A549 (cell line): ENCODE results near the gene ERMARD. TPM values are rescaled to one million over a fixed set of nuclear protein-coding genes. Genes with fewer than 3 reads are reported as not detected.

Experiments
- ATAC-seq, 2 experiments: fragments of 200-7000 bp in 1 of 2; fragments of >200 bp in 1 of 2; cut with Nextera tagmentation in 1 of 2; cut with Tn5 transposase in 1 of 2; 3 replicates each; pipeline versions ENCODE4 v1.8.0 to v1.9.1; 2018 to 2020; ENCODE audit warnings: mild to moderate bottlenecking in 1 of 2, moderate library complexity in 1 of 2
- CTCF ChIA-PET: fragments of 300-600 bp; sonication (Branson Sonifier 250); formaldehyde crosslinking; extraction: SDS; loops from one replicate; lab custom pipeline; 2021; ENCODE audit warnings: antibody characterized with exemption, inconsistent platforms; lab: Yijun Ruan, JAX
- POLR2A ChIA-PET: fragments of 350-600 bp; formaldehyde crosslinking; extraction: SDS; loops from one replicate; lab custom pipeline; 2021; ENCODE audit warnings: antibody characterized with exemption, inconsistent platforms; lab: Yijun Ruan, JAX
- DNase-seq, 2 experiments: peaks; one replicate each; pipeline versions ENCODE4 v3.0.0 to v3.0.0-alpha.2; 2011 to 2016; ENCODE audit warnings: low read depth in 1 of 2, low spot score in 1 of 2
- FAIRE-seq: peaks from 2 replicates; lab custom pipeline; 2011; peaks lifted over from hg19 to GRCh38; lab: Jason Lieb, UNC
- H3K27ac ChIP-seq, 2 experiments: fragments of >200 bp; sonication (Bioruptor Twin); formaldehyde crosslinking; 3 replicates each; pipeline ENCODE4 v1.5.1; 2016 to 2017
- H3K4me1 ChIP-seq: fragments of >200 bp; sonication (Bioruptor Twin); formaldehyde crosslinking; 3 replicates; pipeline ENCODE4 v1.6.1; 2016
- H3K4me2 ChIP-seq: fragments of >200 bp; sonication (Bioruptor Twin); formaldehyde crosslinking; 3 replicates; pipeline ENCODE4 v1.6.1; 2016
- H3K4me3 ChIP-seq: fragments of >200 bp; sonication (Bioruptor Twin); formaldehyde crosslinking; 3 replicates; pipeline ENCODE4 v1.5.1; 2016
- H3K9me3 ChIP-seq: fragments of >200 bp; sonication (Bioruptor Twin); formaldehyde crosslinking; 3 replicates; pipeline ENCODE4 v1.6.1; 2016
- BHLHE40 ChIP-seq: IDR thresholded peaks from 2 replicates; pipeline ENCODE4 v1.6.1; 2012; ENCODE audit warnings: low read depth, low read length, inconsistent platforms
- CBX8 ChIP-seq: fragments of 200-600 bp; sonication (generic); IDR thresholded peaks from 2 replicates; pipeline ENCODE4 v1.6.1; 2016
- CEBPB ChIP-seq, 2 experiments: fragments of >200 bp in 1 of 2; sonication (Bioruptor Twin) in 1 of 2; formaldehyde crosslinking in 1 of 2; IDR thresholded peaks; 2 replicates each; pipeline ENCODE4 v1.6.1; 2012 to 2016
- CHD2 ChIP-seq: fragments of 150-350 bp; IDR thresholded peaks from 2 replicates; pipeline ENCODE4 v1.6.1; 2014; ENCODE audit warnings: low read length; ENCODE audit not compliant: partially characterized antibody
- FOSB ChIP-seq: fragments of 250-450 bp; sonication (Bioruptor Pico); IDR thresholded peaks from 2 replicates; pipeline ENCODE4 v1.5.0; 2020; ENCODE audit warnings: mild to moderate bottlenecking, moderate library complexity
- FOSL2 ChIP-seq, 2 experiments: fragments of 450-650 bp in 1 of 2; fragments of >200 bp in 1 of 2; sonication (Bioruptor Twin) in 1 of 2; formaldehyde crosslinking; IDR thresholded peaks; 2 replicates each; pipeline versions ENCODE4 v1.5.0 to v1.6.1; 2016 to 2020; ENCODE audit warnings: mild to moderate bottlenecking in 1 of 2, moderate library complexity in 1 of 2
- FOXS1 ChIP-seq: fragments of 250-450 bp; sonication (Bioruptor Pico); IDR thresholded peaks from 2 replicates; pipeline ENCODE4 v1.5.0; 2020; ENCODE audit warnings: mild to moderate bottlenecking, moderate library complexity
- GATA3 ChIP-seq: IDR thresholded peaks from 2 replicates; pipeline ENCODE4 v1.6.1; 2012; ENCODE audit warnings: borderline replicate concordance
- HEYL ChIP-seq: fragments of 250-450 bp; sonication (Bioruptor Pico); IDR thresholded peaks from 2 replicates; pipeline ENCODE4 v1.8.0; 2021; ENCODE audit warnings: mild to moderate bottlenecking, moderate library complexity
- HOXA7 ChIP-seq: fragments of 250-450 bp; sonication (Bioruptor Pico); IDR thresholded peaks from 2 replicates; pipeline ENCODE4 v1.5.0; 2020; ENCODE audit warnings: mild to moderate bottlenecking, moderate library complexity
- HOXB13 ChIP-seq: fragments of 250-450 bp; sonication (Bioruptor Pico); IDR thresholded peaks from 2 replicates; pipeline ENCODE4 v1.5.0; 2020; ENCODE audit warnings: low read depth, mild to moderate bottlenecking, moderate library complexity
- HOXB5 ChIP-seq: fragments of 250-450 bp; sonication (Bioruptor Pico); IDR thresholded peaks from 2 replicates; pipeline ENCODE4 v1.5.0; 2020; ENCODE audit warnings: mild to moderate bottlenecking, moderate library complexity
- JUN ChIP-seq, 2 experiments: fragments of >200 bp; sonication (Bioruptor Twin); formaldehyde crosslinking; IDR thresholded peaks; 2 replicates in 1 of 2; 3 replicates in 1 of 2; pipeline ENCODE4 v1.6.1; 2016 to 2017
- KDM5A ChIP-seq: fragments of 200-600 bp; sonication (generic); IDR thresholded peaks from 2 replicates; pipeline ENCODE4 v1.6.1; 2016; ENCODE audit warnings: antibody characterized with exemption, mild to moderate bottlenecking
- MAZ ChIP-seq: fragments of 150-350 bp; IDR thresholded peaks from 2 replicates; pipeline ENCODE4 v1.6.1; 2014; ENCODE audit warnings: antibody characterized with exemption, low read depth, low read length, borderline replicate concordance
- MYC ChIP-seq: IDR thresholded peaks from 2 replicates; pipeline ENCODE4 v1.6.1; 2012; ENCODE audit warnings: mild to moderate bottlenecking, inconsistent platforms, low read length, improper control_type of control experiment, borderline replicate concordance
- NFE2L2 ChIP-seq: fragments of 150-350 bp; conservative IDR thresholded peaks from 2 replicates; pipeline ENCODE4 v1.6.1; 2014; ENCODE audit warnings: low read length
- NPAS2 ChIP-seq: fragments of 250-450 bp; sonication (Bioruptor Pico); IDR thresholded peaks from 2 replicates; pipeline ENCODE4 v1.8.0; 2022; ENCODE audit warnings: mild to moderate bottlenecking, moderate library complexity, borderline replicate concordance
- RAD21 ChIP-seq, 2 experiments: fragments of >200 bp in 1 of 2; sonication (Bioruptor Twin) in 1 of 2; formaldehyde crosslinking in 1 of 2; IDR thresholded peaks in 1 of 2; conservative IDR thresholded peaks in 1 of 2; 2 replicates in 1 of 2; 3 replicates in 1 of 2; pipeline ENCODE4 v1.6.1; 2012 to 2018; ENCODE audit warnings: inconsistent platforms in 1 of 2
- RFX5 ChIP-seq: fragments of 450-650 bp; IDR thresholded peaks from 2 replicates; pipeline ENCODE4 v1.7.1; 2014; ENCODE audit warnings: antibody characterized with exemption, mild to moderate bottlenecking, moderate library complexity
- TFCP2L1 ChIP-seq: fragments of 250-450 bp; sonication (Bioruptor Pico); IDR thresholded peaks from 2 replicates; pipeline ENCODE4 v1.5.0; 2021; ENCODE audit warnings: mild to moderate bottlenecking
- TP53 ChIP-seq: fragments of 250-450 bp; sonication (Bioruptor Pico); IDR thresholded peaks from 2 replicates; pipeline ENCODE4 v1.5.0; 2021; ENCODE audit warnings: mild to moderate bottlenecking, moderate library complexity
- ZFP36 ChIP-seq: fragments of 450-650 bp; IDR thresholded peaks from 2 replicates; pipeline ENCODE4 v1.6.1; 2014; ENCODE audit warnings: borderline replicate concordance; ENCODE audit not compliant: partially characterized antibody
- ZSCAN20 ChIP-seq: fragments of 250-450 bp; sonication (Bioruptor Pico); IDR thresholded peaks from 2 replicates; pipeline ENCODE4 v1.8.0; 2022; ENCODE audit warnings: mild to moderate bottlenecking, moderate library complexity
- WGBS: methylation state at CpG from one replicate; pipeline ENCODE4 v1.1.6; 2017; ENCODE audit errors: missing lambda C conversion rate; 5-methylcytosine and 5-hydroxymethylcytosine counted together
- polyA plus RNA-seq, 4 experiments: library from polyadenylated mRNA; depleted of rRNA in 3 of 4; stranded (reverse); fragments of >200 nt; fragmentation: RNase III in 1 of 4; extraction: RNeasy Plus Mini Kit Qiagen cat#74134 plus additional on column Dnase treatment in 1 of 4; gene quantifications; 2 replicates in 3 of 4; 3 replicates in 1 of 4; pipeline ENCODE4 v1.2.3, GENCODE V29; 2011 to 2017
- TF ChIP-seq, protein P1 (sequence below): fragments of 150-350 bp; IDR thresholded peaks from 2 replicates; pipeline ENCODE4 v1.6.1; 2014; ENCODE audit warnings: low read depth, mild to moderate bottlenecking, low read length
- TF ChIP-seq, protein P2 (sequence below): fragments of 250-450 bp; sonication (Bioruptor Pico); IDR thresholded peaks from 2 replicates; pipeline ENCODE4 v1.5.0; 2021; ENCODE audit warnings: mild to moderate bottlenecking, moderate library complexity, borderline replicate concordance
- TF ChIP-seq, protein P3 (sequence below): fragments of >200 bp; sonication (Bioruptor Twin); formaldehyde crosslinking; IDR thresholded peaks from 3 replicates; pipeline ENCODE4 v1.6.1; 2016
- TF ChIP-seq, protein P4 (sequence below): fragments of 450-650 bp; IDR thresholded peaks from 2 replicates; pipeline ENCODE4 v1.6.1; 2014; ENCODE audit warnings: antibody characterized with exemption

Gene ERMARD
- polyA plus RNA-seq, 2 of the 4 experiments (the other 2 are of a cell fraction): 8.5 to 22.5 TPM

DNA sequence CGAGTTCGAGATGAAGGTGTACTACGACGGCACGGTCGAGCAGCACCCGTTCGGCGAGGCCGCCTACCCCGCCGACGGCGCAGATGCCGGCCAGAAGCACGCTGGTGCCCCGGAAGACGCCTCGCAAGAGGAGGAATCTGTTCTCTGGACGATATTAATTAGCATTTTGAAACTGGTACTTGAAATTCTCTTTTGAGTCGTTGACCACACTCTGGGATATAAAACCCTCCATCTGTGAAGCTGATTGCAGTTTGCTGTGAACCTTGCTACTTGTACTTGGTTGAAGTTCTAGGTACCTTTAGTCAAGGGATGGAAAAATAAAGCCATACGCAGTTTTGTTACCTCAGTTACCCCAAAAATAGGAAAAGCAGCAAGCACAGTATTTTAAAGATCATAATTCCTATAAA, 48.6 kb upstream of the ERMARD start:
- POLR2A ChIA-PET: interaction anchor here (0.5 to 2.1 kb wide), 7 partner anchors 9 to 746 kb away, joined by 3 to 13 read pairs (median 3); partner anchors contain the start of genes DYNLT2 and ERMARD
- ATAC-seq: no peak

DNA sequence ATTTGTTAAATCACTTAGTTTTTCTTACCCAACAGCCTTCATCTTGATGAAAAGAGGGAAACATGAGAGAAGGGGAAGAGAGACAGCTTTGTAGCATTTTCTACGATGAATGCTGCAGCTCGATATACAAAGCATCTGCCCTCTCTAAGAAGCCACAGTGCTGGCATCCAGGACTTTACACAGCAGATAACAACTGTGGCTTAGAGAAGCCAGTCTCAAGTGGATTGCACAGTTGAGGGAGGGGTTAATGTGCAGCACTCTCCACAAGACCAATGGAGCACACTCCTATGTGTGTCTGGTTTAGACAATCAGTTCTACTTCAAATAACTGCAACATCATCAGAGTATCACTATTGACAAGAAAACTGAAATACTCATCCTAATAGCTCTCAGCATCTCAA, 43.6 kb upstream of the ERMARD start:
- no peak for FAIRE-seq
- H3K4me3 ChIP-seq: no peak overlapping the region
- peaks cover 24% of the 10 kb centered on the region for H3K4me1 ChIP-seq
- no peak overlapping the region for H3K27ac ChIP-seq
- no peak for ATAC-seq
- 90% methylated on average over 2 of the region's 2 CpGs for WGBS
- H3K9me3 ChIP-seq: no peaks in the 10 kb centered on the region
- TF ChIP-seq MYC (no peak), HOXB13 (no peak), BHLHE40 (no peak), HOXB5 (no peak), KDM5A (no peak), RFX5 (no peak), CHD2 (no peak), TP53 (CRISPR knock-in tag) (no peak)
- TF ChIP-seq, protein P1, sequence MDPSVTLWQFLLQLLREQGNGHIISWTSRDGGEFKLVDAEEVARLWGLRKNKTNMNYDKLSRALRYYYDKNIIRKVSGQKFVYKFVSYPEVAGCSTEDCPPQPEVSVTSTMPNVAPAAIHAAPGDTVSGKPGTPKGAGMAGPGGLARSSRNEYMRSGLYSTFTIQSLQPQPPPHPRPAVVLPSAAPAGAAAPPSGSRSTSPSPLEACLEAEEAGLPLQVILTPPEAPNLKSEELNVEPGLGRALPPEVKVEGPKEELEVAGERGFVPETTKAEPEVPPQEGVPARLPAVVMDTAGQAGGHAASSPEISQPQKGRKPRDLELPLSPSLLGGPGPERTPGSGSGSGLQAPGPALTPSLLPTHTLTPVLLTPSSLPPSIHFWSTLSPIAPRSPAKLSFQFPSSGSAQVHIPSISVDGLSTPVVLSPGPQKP: no peak
- ChIA-PET POLR2A (no interaction called here), CTCF (interaction anchor here (1.3 kb wide), 1 partner anchor 10 kb away, joined by 3 read pairs; no protein-coding TSS in a partner anchor)
- DNase-seq: no peak
- no peak overlapping the region for H3K4me2 ChIP-seq

More for the DNA sequence above, 48.6 kb upstream of the ERMARD start:
- peak overlapping the region; percentile 90 to 100 for H3K27ac ChIP-seq
- no peaks in the 10 kb centered on the region for H3K9me3 ChIP-seq
- FAIRE-seq (no peak), DNase-seq (no peak)
- H3K4me2 ChIP-seq: peak overlapping the region; percentile 94
- CTCF ChIA-PET: interaction anchor here (0.8 to 1.4 kb wide), 2 partner anchors 8 to 25 kb away, joined by 3 read pairs; no protein-coding TSS in a partner anchor
- TF ChIP-seq ZSCAN20 (CRISPR knock-in tag): no peak
- TF ChIP-seq RFX5: no peak
- TF ChIP-seq HEYL (CRISPR knock-in tag): no peak
- TF ChIP-seq CBX8: no peak
- TF ChIP-seq GATA3: no peak
- no peak for TF ChIP-seq MAZ
- TF ChIP-seq CEBPB (IDR thresholded peaks at IDR 0.05): no peak
- TF ChIP-seq, protein P2, sequence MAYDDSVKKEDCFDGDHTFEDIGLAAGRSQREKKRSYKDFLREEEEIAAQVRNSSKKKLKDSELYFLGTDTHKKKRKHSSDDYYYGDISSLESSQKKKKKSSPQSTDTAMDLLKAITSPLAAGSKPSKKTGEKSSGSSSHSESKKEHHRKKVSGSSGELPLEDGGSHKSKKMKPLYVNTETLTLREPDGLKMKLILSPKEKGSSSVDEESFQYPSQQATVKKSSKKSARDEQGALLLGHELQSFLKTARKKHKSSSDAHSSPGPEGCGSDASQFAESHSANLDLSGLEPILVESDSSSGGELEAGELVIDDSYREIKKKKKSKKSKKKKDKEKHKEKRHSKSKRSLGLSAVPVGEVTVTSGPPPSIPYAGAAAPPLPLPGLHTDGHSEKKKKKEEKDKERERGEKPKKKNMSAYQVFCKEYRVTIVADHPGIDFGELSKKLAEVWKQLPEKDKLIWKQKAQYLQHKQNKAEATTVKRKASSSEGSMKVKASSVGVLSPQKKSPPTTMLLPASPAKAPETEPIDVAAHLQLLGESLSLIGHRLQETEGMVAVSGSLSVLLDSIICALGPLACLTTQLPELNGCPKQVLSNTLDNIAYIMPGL (CRISPR knock-in tag): no peak
- TF ChIP-seq RAD21 (conservative IDR thresholded peaks at IDR 0.05 in 1 of 2, IDR thresholded peaks at IDR 0.05 in 1 of 2): no peak
- no peak for TF ChIP-seq FOSB (CRISPR knock-in tag)
- TF ChIP-seq HOXA7 (CRISPR knock-in tag): no peak
- no peak for TF ChIP-seq NFE2L2
- no peak for TF ChIP-seq NPAS2 (CRISPR knock-in tag)
- H3K4me3 ChIP-seq: peak overlapping the region; percentile 67
- peaks cover 31% of the 10 kb centered on the region for H3K4me1 ChIP-seq
- WGBS: 17% methylated on average over 2 of the region's 22 CpGs

DNA sequence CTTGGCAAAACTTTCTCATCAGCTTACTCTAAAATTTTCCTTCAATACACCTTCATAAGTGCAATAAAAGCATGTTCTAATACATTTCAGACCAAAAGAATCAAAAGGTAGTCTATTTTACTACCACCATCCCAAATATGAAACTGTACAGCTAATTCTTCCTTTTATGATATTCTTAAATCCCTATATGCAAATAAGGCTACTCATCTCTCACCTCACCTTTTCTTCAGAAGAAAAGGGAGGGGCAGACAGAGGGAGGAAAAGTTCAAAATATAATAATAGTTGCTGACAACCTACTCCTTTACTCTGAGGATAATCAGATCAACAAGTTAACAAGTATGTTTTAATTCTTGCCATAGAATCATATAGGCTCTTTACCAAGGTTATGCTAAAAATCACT, 42.1 kb upstream of the ERMARD start:
- Histone ChIP-seq H3K4me2 (no peak overlapping the region), H3K27ac (no peak overlapping the region), H3K9me3 (no peaks in the 10 kb centered on the region), H3K4me3 (no peak overlapping the region), H3K4me1 (peaks cover 12% of the 10 kb centered on the region)
- ATAC-seq: no peak
- no peak for FAIRE-seq
- ChIA-PET POLR2A (no interaction called here), CTCF (no interaction called here)
- DNase-seq: no peak
- no peak for TF ChIP-seq JUN (IDR thresholded peaks at IDR 0.05)
- TF ChIP-seq, protein P3, sequence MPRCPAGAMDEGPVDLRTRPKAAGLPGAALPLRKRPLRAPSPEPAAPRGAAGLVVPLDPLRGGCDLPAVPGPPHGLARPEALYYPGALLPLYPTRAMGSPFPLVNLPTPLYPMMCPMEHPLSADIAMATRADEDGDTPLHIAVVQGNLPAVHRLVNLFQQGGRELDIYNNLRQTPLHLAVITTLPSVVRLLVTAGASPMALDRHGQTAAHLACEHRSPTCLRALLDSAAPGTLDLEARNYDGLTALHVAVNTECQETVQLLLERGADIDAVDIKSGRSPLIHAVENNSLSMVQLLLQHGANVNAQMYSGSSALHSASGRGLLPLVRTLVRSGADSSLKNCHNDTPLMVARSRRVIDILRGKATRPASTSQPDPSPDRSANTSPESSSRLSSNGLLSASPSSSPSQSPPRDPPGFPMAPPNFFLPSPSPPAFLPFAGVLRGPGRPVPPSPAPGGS: no peak
- TF ChIP-seq GATA3: no peak
- TF ChIP-seq, protein P4, sequence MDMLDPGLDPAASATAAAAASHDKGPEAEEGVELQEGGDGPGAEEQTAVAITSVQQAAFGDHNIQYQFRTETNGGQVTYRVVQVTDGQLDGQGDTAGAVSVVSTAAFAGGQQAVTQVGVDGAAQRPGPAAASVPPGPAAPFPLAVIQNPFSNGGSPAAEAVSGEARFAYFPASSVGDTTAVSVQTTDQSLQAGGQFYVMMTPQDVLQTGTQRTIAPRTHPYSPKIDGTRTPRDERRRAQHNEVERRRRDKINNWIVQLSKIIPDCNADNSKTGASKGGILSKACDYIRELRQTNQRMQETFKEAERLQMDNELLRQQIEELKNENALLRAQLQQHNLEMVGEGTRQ: no peak
- TF ChIP-seq FOSL2 (IDR thresholded peaks at IDR 0.05): no peak
- no peak for TF ChIP-seq FOSL2 (CRISPR knock-in tag; IDR thresholded peaks at IDR 0.05)
- TF ChIP-seq ZFP36: no peak
- no peak for TF ChIP-seq FOXS1 (CRISPR knock-in tag)
- TF ChIP-seq HOXA7 (CRISPR knock-in tag): no peak
- no peak for TF ChIP-seq HOXB5
- TF ChIP-seq NFE2L2: no peak
- TF ChIP-seq RFX5: no peak
- no peak for TF ChIP-seq BHLHE40
- TF ChIP-seq RAD21 (conservative IDR thresholded peaks at IDR 0.05 in 1 of 2, IDR thresholded peaks at IDR 0.05 in 1 of 2): no peak
- no peak for TF ChIP-seq TFCP2L1 (CRISPR knock-in tag)
